Activated B cell treated with CpG ODN at 0.5 μM for 24 hours (primary cell): Measurements from ENCODE around the gene PRKCD. TPM values are rescaled to one million over a fixed set of nuclear protein-coding genes. Genes with fewer than 3 reads are reported as not detected.
"Not testable (repeated sequence)": the region's sequence is repeated elsewhere in the genome, so short reads cannot be mapped to it uniquely, and the experiment has no call there.

Experiments
- ATAC-seq: fragments of 200-7000 bp; cut with Tn5 transposase; one replicate; pipeline ENCODE4 v1.10.0; 2021; ENCODE audit warnings: low read depth, mild to moderate bottlenecking, moderate library complexity
- CTCF ChIA-PET: fragments of 350-600 bp; sonication (Branson Sonifier 250); formaldehyde crosslinking; loops from one replicate; lab custom pipeline; 2021; ENCODE audit warnings: antibody characterized with exemption; lab: Charles Lee
- POLR2A ChIA-PET: fragments of 350-600 bp; sonication (Branson Sonifier 250); formaldehyde crosslinking; loops from one replicate; lab custom pipeline; 2021; ENCODE audit warnings: antibody characterized with exemption; lab: Charles Lee
- DNase-seq: peaks from one replicate; pipeline ENCODE4 v3.0.0; 2022
- H3K27ac Mint-ChIP-seq: one replicate; pipeline ENCODE4 v1.8.0; 2020; ENCODE audit warnings: mixed read lengths
- H3K27me3 Mint-ChIP-seq: one replicate; pipeline ENCODE4 v1.8.0; 2021; ENCODE audit warnings: mixed read lengths
- H3K36me3 Mint-ChIP-seq: one replicate; pipeline ENCODE4 v1.8.0; 2021; ENCODE audit warnings: low read depth, mixed read lengths
- H3K4me1 Mint-ChIP-seq: one replicate; pipeline ENCODE4 v1.8.0; 2021; ENCODE audit warnings: mixed read lengths
- H3K4me3 Mint-ChIP-seq: one replicate; pipeline ENCODE4 v1.8.0; 2020; ENCODE audit warnings: mild to moderate bottlenecking, mixed read lengths
- H3K9me3 Mint-ChIP-seq: one replicate; pipeline ENCODE4 v1.8.0; 2020; ENCODE audit warnings: mixed read lengths
- CTCF ChIP-seq: fragments of 200-600 bp; IDR thresholded peaks from one replicate; pipeline ENCODE4 v1.8.0; 2022; ENCODE audit warnings: antibody characterized with exemption, mild to moderate bottlenecking
- intact Hi-C: fragments of 100-400 bp; cut with micrococcal nuclease; formaldehyde crosslinking; loops from one replicate; pipeline ENCODE4 v1.15.1; 2024
- total RNA-seq: library from RNA; stranded (reverse); gene quantifications from 2 replicates; pipeline ENCODE4 v1.2.3, GENCODE V29; 2022

PRKCD gene
- total RNA-seq, 1 donor from 2014 or later = 60.4 TPM

GRCh38 chr3:53150247-53151085 lies 10.5 kb upstream of the PRKCD start:
- POLR2A ChIA-PET = interaction anchor here (0.6 to 0.8 kb wide), 2 partner anchors 16 to 203 kb away, joined by 3 to 4 read pairs; no protein-coding TSS in a partner anchor
- TF ChIP-seq CTCF = no peak
- Mint-ChIP-seq H3K4me1 (no peaks in the 10 kb centered on the region), H3K4me3 (no peak overlapping the region), H3K36me3 (no peaks in the 10 kb centered on the region), H3K27ac (peak overlapping the region; percentile 30), H3K9me3 (no peaks in the 10 kb centered on the region), H3K27me3 (peaks cover 16% of the 10 kb centered on the region)
- CTCF ChIA-PET = no interaction called here
- intact Hi-C loops = no loop called here
- ATAC-seq (no peak), DNase-seq (no peak)

GRCh38 chr3:53151086-53151438 lies 9.9 kb upstream of the PRKCD start:
- POLR2A ChIA-PET, H3K4me3 Mint-ChIP-seq, H3K36me3 Mint-ChIP-seq, DNase-seq, CTCF ChIA-PET, ATAC-seq, H3K4me1 Mint-ChIP-seq, intact Hi-C loops, H3K9me3 Mint-ChIP-seq: not testable (repeated sequence)
- H3K27me3 Mint-ChIP-seq = peaks cover 16% of the 10 kb centered on the region
- H3K27ac Mint-ChIP-seq = peak overlapping the region; percentile 30

- Mint-ChIP-seq H3K36me3 (no peaks in the 10 kb centered on the region), H3K9me3 (no peaks in the 10 kb centered on the region), H3K27me3 (peaks cover 19% of the 10 kb centered on the region), H3K4me3 (no peak overlapping the region), H3K4me1 (no peaks in the 10 kb centered on the region), H3K27ac (no peak overlapping the region)
- ChIA-PET POLR2A (no interaction called here), CTCF (no interaction called here)
- ATAC-seq (no peak), DNase-seq (no peak)
- intact Hi-C loops = no loop called here
- no peak for TF ChIP-seq CTCF
Measured at GRCh38 chr3:53151465-53151864, 9.5 kb upstream of the PRKCD start.

- no peak for TF ChIP-seq CTCF
- H3K9me3 Mint-ChIP-seq = no peaks in the 10 kb centered on the region
- H3K4me3 Mint-ChIP-seq = no peak overlapping the region
- H3K4me1 Mint-ChIP-seq = peaks cover 5% of the 10 kb centered on the region
- peaks cover 19% of the 10 kb centered on the region for H3K27me3 Mint-ChIP-seq
- no peak overlapping the region for H3K27ac Mint-ChIP-seq
- CTCF ChIA-PET = no interaction called here
- intact Hi-C loops = no loop called here
- no peaks in the 10 kb centered on the region for H3K36me3 Mint-ChIP-seq
- POLR2A ChIA-PET = no interaction called here
- ATAC-seq (no peak), DNase-seq (no peak)
Measured at GRCh38 chr3:53151870-53152660, 8.9 kb upstream of the PRKCD start.

- TF ChIP-seq CTCF = no peak
- H3K36me3 Mint-ChIP-seq = no peaks in the 10 kb centered on the region
- ChIA-PET CTCF (no interaction called here), POLR2A (no interaction called here)
- peaks cover 19% of the 10 kb centered on the region for H3K27me3 Mint-ChIP-seq
- no peak overlapping the region for H3K27ac Mint-ChIP-seq
- H3K4me3 Mint-ChIP-seq = no peak overlapping the region
- intact Hi-C loops = no loop called here
- DNase-seq (no peak), ATAC-seq (no peak)
- H3K9me3 Mint-ChIP-seq = no peaks in the 10 kb centered on the region
- peaks cover 9% of the 10 kb centered on the region for H3K4me1 Mint-ChIP-seq
Measured at GRCh38 chr3:53153264-53153823, 7.7 kb upstream of the PRKCD start.
